HAP-1 (cell line): ENCODE data around the gene FIGNL2.

Source experiments
- DNase-seq, 2 experiments: peaks; one replicate each; pipeline ENCODE4 v3.0.0-alpha.2; 2016 to 2020; ENCODE audit warnings: low spot score in 2 of 2
- H3K27me3 ChIP-seq: fragments of 250-450 bp; sonication (Bioruptor Pico); 2 replicates; pipeline ENCODE4 v1.5.1; 2020; ENCODE audit warnings: low read depth, mild to moderate bottlenecking, moderate library complexity
- H3K36me3 ChIP-seq: fragments of 250-450 bp; sonication (Bioruptor Pico); replicated peaks from 2 replicates; pipeline ENCODE4 v1.5.1; 2020; ENCODE audit warnings: mild to moderate bottlenecking
- H3K4me1 ChIP-seq: fragments of 250-450 bp; sonication (Bioruptor Pico); 2 replicates; pipeline ENCODE4 v1.5.1; 2020; ENCODE audit warnings: mild to moderate bottlenecking
- H3K4me3 ChIP-seq: fragments of 250-450 bp; sonication (Bioruptor Pico); 2 replicates; pipeline ENCODE4 v1.5.1; 2020; ENCODE audit warnings: mild to moderate bottlenecking, moderate library complexity
- H3K9me3 ChIP-seq: fragments of 250-450 bp; sonication (Bioruptor Pico); 2 replicates; pipeline ENCODE4 v1.5.1; 2020; ENCODE audit warnings: mild to moderate bottlenecking, moderate library complexity
- in situ Hi-C: fragments of 300-500 bp; cut with MboI; formaldehyde crosslinking; loops from 3 replicates; pipeline ENCODE4 v1.14.3; 2020; ENCODE audit warnings: low sequenced_read_pairs, inconsistent platforms, mixed read lengths

FIGNL2 gene

GRCh38 chr12:51869496-51869865 lies 21.0 kb upstream of the FIGNL2 start:
- Histone ChIP-seq H3K4me3 (no peak overlapping the region), H3K4me1 (peaks cover 41% of the 10 kb centered on the region), H3K36me3 (no peaks in the 10 kb centered on the region), H3K27me3 (no peaks in the 10 kb centered on the region), H3K9me3 (no peaks in the 10 kb centered on the region)
- DNase-seq = no peak
- in situ Hi-C loops = no loop called here

- Histone ChIP-seq H3K9me3 (no peaks in the 10 kb centered on the region), H3K4me3 (no peak overlapping the region), H3K4me1 (peaks cover 39% of the 10 kb centered on the region), H3K27me3 (no peaks in the 10 kb centered on the region), H3K36me3 (no peaks in the 10 kb centered on the region)
- in situ Hi-C loops = no loop called here
- peak in 1 of 2 experiments; percentile 55 for DNase-seq
Measured at GRCh38 chr12:51868821-51869495, 20.4 kb upstream of the FIGNL2 start.

- in situ Hi-C loops = no loop called here
- no peaks in the 10 kb centered on the region for H3K27me3 ChIP-seq
- H3K4me3 ChIP-seq = no peak overlapping the region
- no peaks in the 10 kb centered on the region for H3K9me3 ChIP-seq
- H3K36me3 ChIP-seq = no peaks in the 10 kb centered on the region
- DNase-seq = no peak
- H3K4me1 ChIP-seq = peaks cover 33% of the 10 kb centered on the region
Measured at GRCh38 chr12:51867796-51868428, 19.4 kb upstream of the FIGNL2 start.

- no peaks in the 10 kb centered on the region for H3K36me3 ChIP-seq
- no peak overlapping the region for H3K4me3 ChIP-seq
- H3K9me3 ChIP-seq = no peaks in the 10 kb centered on the region
- no peak for DNase-seq
- no peaks in the 10 kb centered on the region for H3K27me3 ChIP-seq
- H3K4me1 ChIP-seq = peaks cover 30% of the 10 kb centered on the region
- in situ Hi-C loops = no loop called here
Measured at GRCh38 chr12:51867371-51867770, 18.9 kb upstream of the FIGNL2 start.

GRCh38 chr12:51866762-51867161 lies 18.2 kb upstream of the FIGNL2 start:
- Histone ChIP-seq H3K9me3 (no peaks in the 10 kb centered on the region), H3K36me3 (no peaks in the 10 kb centered on the region), H3K27me3 (no peaks in the 10 kb centered on the region), H3K4me1 (peaks cover 24% of the 10 kb centered on the region), H3K4me3 (no peak overlapping the region)
- DNase-seq = no peak
- in situ Hi-C loops = no loop called here

- Histone ChIP-seq H3K36me3 (no peaks in the 10 kb centered on the region), H3K4me1 (peaks cover 22% of the 10 kb centered on the region), H3K27me3 (no peaks in the 10 kb centered on the region), H3K4me3 (no peak overlapping the region), H3K9me3 (no peaks in the 10 kb centered on the region)
- in situ Hi-C loops = no loop called here
- DNase-seq = no peak
Measured at GRCh38 chr12:51866324-51866723, 17.8 kb upstream of the FIGNL2 start.

- Histone ChIP-seq H3K36me3 (no peaks in the 10 kb centered on the region), H3K4me3 (no peak overlapping the region), H3K4me1 (peaks cover 22% of the 10 kb centered on the region), H3K9me3 (no peaks in the 10 kb centered on the region), H3K27me3 (no peaks in the 10 kb centered on the region)
- in situ Hi-C loops = no loop called here
- DNase-seq = no peak
Measured at GRCh38 chr12:51865757-51866270, 17.3 kb upstream of the FIGNL2 start.

GRCh38 chr12:51864833-51865670 lies 16.5 kb upstream of the FIGNL2 start:
- H3K36me3 ChIP-seq = no peaks in the 10 kb centered on the region
- no peaks in the 10 kb centered on the region for H3K9me3 ChIP-seq
- DNase-seq = peak in 1 of 2 experiments; percentile 53
- no peak overlapping the region for H3K4me3 ChIP-seq
- H3K27me3 ChIP-seq = no peaks in the 10 kb centered on the region
- H3K4me1 ChIP-seq = peaks cover 22% of the 10 kb centered on the region
- in situ Hi-C loops = no loop called here

- no peaks in the 10 kb centered on the region for H3K27me3 ChIP-seq
- H3K36me3 ChIP-seq = no peaks in the 10 kb centered on the region
- DNase-seq = no peak
- no peaks in the 10 kb centered on the region for H3K9me3 ChIP-seq
- in situ Hi-C loops = no loop called here
- H3K4me3 ChIP-seq = no peak overlapping the region
- H3K4me1 ChIP-seq = peaks cover 15% of the 10 kb centered on the region
Measured at GRCh38 chr12:51863933-51864832, 15.7 kb upstream of the FIGNL2 start.

GRCh38 chr12:51863363-51863932 lies 14.9 kb upstream of the FIGNL2 start:
- no peak for DNase-seq
- in situ Hi-C loops = no loop called here
- Histone ChIP-seq H3K9me3 (no peaks in the 10 kb centered on the region), H3K4me1 (peaks cover 11% of the 10 kb centered on the region), H3K36me3 (no peaks in the 10 kb centered on the region), H3K27me3 (no peaks in the 10 kb centered on the region), H3K4me3 (no peak overlapping the region)

- Histone ChIP-seq H3K4me3 (no peak overlapping the region), H3K9me3 (no peaks in the 10 kb centered on the region), H3K4me1 (peaks cover 11% of the 10 kb centered on the region), H3K36me3 (no peaks in the 10 kb centered on the region), H3K27me3 (no peaks in the 10 kb centered on the region)
- in situ Hi-C loops = no loop called here
- no peak for DNase-seq
Measured at GRCh38 chr12:51862947-51863346, 14.4 kb upstream of the FIGNL2 start.

GRCh38 chr12:51860986-51861385 lies 12.5 kb upstream of the FIGNL2 start:
- Histone ChIP-seq H3K36me3 (no peaks in the 10 kb centered on the region), H3K27me3 (no peaks in the 10 kb centered on the region), H3K9me3 (no peaks in the 10 kb centered on the region), H3K4me1 (peaks cover 14% of the 10 kb centered on the region), H3K4me3 (no peak overlapping the region)
- in situ Hi-C loops = no loop called here
- no peak for DNase-seq
